HEK293 (cell line): ENCODE results near the gene RHOF.
A peak's percentile ranks its signal among the peaks of the same experiment; 100 is the strongest.

Source experiments
- BCL11A ChIP-seq: fragments of 450-650 bp; formaldehyde crosslinking; IDR thresholded peaks from 2 replicates; pipeline ENCODE4 v1.5.1; 2016; ENCODE audit warnings: low read depth, missing biosample characterization, missing genetic modification characterization
- GLIS1 ChIP-seq: fragments of 450-650 bp; formaldehyde crosslinking; IDR thresholded peaks from 2 replicates; pipeline ENCODE4 v1.5.1; 2016; ENCODE audit warnings: missing biosample characterization, missing genetic modification characterization
- HOXD13 ChIP-seq: sonication (generic); formaldehyde crosslinking; IDR thresholded peaks from 2 replicates; pipeline ENCODE4 v1.8.0; 2022; ENCODE audit warnings: missing genetic modification reagents, borderline replicate concordance
- REPIN1 ChIP-seq: fragments of 450-650 bp; formaldehyde crosslinking; IDR thresholded peaks from 2 replicates; pipeline ENCODE4 v1.5.1; 2017; ENCODE audit warnings: missing biosample characterization, missing genetic modification characterization, low read depth
- SCRT2 ChIP-seq: fragments of 450-650 bp; formaldehyde crosslinking; IDR thresholded peaks from 2 replicates; pipeline ENCODE4 v1.5.1; 2016; ENCODE audit warnings: missing biosample characterization, missing genetic modification characterization
- WT1 ChIP-seq: fragments of 450-650 bp; formaldehyde crosslinking; IDR thresholded peaks from 2 replicates; pipeline ENCODE4 v1.5.1; 2016; ENCODE audit warnings: missing biosample characterization, missing genetic modification characterization
- YY2 ChIP-seq: fragments of 450-650 bp; formaldehyde crosslinking; IDR thresholded peaks from 2 replicates; pipeline ENCODE4 v1.5.1; 2016; ENCODE audit warnings: missing biosample characterization, missing genetic modification characterization
- ZNF16 ChIP-seq: fragments of 450-650 bp; formaldehyde crosslinking; IDR thresholded peaks from 2 replicates; pipeline ENCODE4 v1.5.1; 2016; ENCODE audit warnings: low read depth, missing biosample characterization, missing genetic modification characterization
- ZNF175 ChIP-seq: fragments of 450-650 bp; formaldehyde crosslinking; IDR thresholded peaks from 2 replicates; pipeline ENCODE4 v1.5.1; 2016; ENCODE audit warnings: missing biosample characterization, missing genetic modification characterization
- ZNF211 ChIP-seq: fragments of 450-650 bp; formaldehyde crosslinking; IDR thresholded peaks from 2 replicates; pipeline ENCODE4 v1.5.1; 2016; ENCODE audit warnings: low read depth, missing biosample characterization, missing genetic modification characterization
- ZNF266 ChIP-seq: fragments of 450-650 bp; formaldehyde crosslinking; IDR thresholded peaks from 2 replicates; pipeline ENCODE4 v1.5.1; 2016; ENCODE audit warnings: missing biosample characterization, missing genetic modification characterization, low read depth
- ZNF324 ChIP-seq: fragments of 450-650 bp; formaldehyde crosslinking; IDR thresholded peaks from 2 replicates; pipeline ENCODE4 v1.5.1; 2016; ENCODE audit warnings: missing biosample characterization, missing genetic modification characterization
- ZNF366 ChIP-seq: fragments of 450-650 bp; formaldehyde crosslinking; conservative IDR thresholded peaks from 2 replicates; pipeline ENCODE4 v1.5.1; 2016; ENCODE audit warnings: missing biosample characterization, missing genetic modification characterization
- ZNF391 ChIP-seq: fragments of 450-650 bp; formaldehyde crosslinking; IDR thresholded peaks from 2 replicates; pipeline ENCODE4 v1.5.1; 2016; ENCODE audit warnings: low read depth, missing biosample characterization, missing genetic modification characterization, borderline replicate concordance
- ZNF433 ChIP-seq: fragments of 450-650 bp; formaldehyde crosslinking; IDR thresholded peaks from 2 replicates; pipeline ENCODE4 v1.5.1; 2016; ENCODE audit warnings: missing biosample characterization, missing genetic modification characterization, low read depth
- ZNF48 ChIP-seq: fragments of 450-650 bp; formaldehyde crosslinking; IDR thresholded peaks from 2 replicates; pipeline ENCODE4 v1.5.1; 2016; ENCODE audit warnings: missing biosample characterization, missing genetic modification characterization
- ZNF555 ChIP-seq: fragments of 450-650 bp; formaldehyde crosslinking; conservative IDR thresholded peaks from 2 replicates; pipeline ENCODE4 v1.5.1; 2017; ENCODE audit warnings: missing biosample characterization, mild to moderate bottlenecking, missing genetic modification characterization, inconsistent platforms
- ZNF623 ChIP-seq: fragments of 450-650 bp; formaldehyde crosslinking; IDR thresholded peaks from 2 replicates; pipeline ENCODE4 v1.5.1; 2016; ENCODE audit warnings: missing biosample characterization, missing genetic modification characterization
- ZNF639 ChIP-seq: fragments of 450-650 bp; formaldehyde crosslinking; IDR thresholded peaks from 2 replicates; pipeline ENCODE4 v1.5.1; 2016; ENCODE audit warnings: missing biosample characterization, missing genetic modification characterization
- ZNF658 ChIP-seq: fragments of 450-650 bp; formaldehyde crosslinking; IDR thresholded peaks from 2 replicates; pipeline ENCODE4; 2016; ENCODE audit warnings: missing biosample characterization, missing genetic modification characterization
- ZNF692 ChIP-seq: fragments of 450-650 bp; formaldehyde crosslinking; IDR thresholded peaks from 2 replicates; pipeline ENCODE4 v1.5.1; 2016; ENCODE audit warnings: missing biosample characterization, missing genetic modification characterization
- ZNF776 ChIP-seq: fragments of 450-650 bp; formaldehyde crosslinking; IDR thresholded peaks from 2 replicates; pipeline ENCODE4 v1.5.0; 2017; ENCODE audit warnings: missing biosample characterization, missing genetic modification characterization, borderline replicate concordance
- ZNF777 ChIP-seq: fragments of 450-650 bp; formaldehyde crosslinking; IDR thresholded peaks from 2 replicates; pipeline ENCODE4 v1.5.1; 2017; ENCODE audit warnings: missing biosample characterization, missing genetic modification characterization, borderline replicate concordance
- ZNF785 ChIP-seq: fragments of 450-650 bp; formaldehyde crosslinking; IDR thresholded peaks from 2 replicates; pipeline ENCODE4 v1.5.1; 2016; ENCODE audit warnings: missing biosample characterization, missing genetic modification characterization
- ZNF791 ChIP-seq: fragments of 450-650 bp; formaldehyde crosslinking; IDR thresholded peaks from 2 replicates; pipeline ENCODE4 v1.5.1; 2016; ENCODE audit warnings: missing biosample characterization, missing genetic modification characterization
- ZSCAN30 ChIP-seq: fragments of 450-650 bp; IDR thresholded peaks from 2 replicates; pipeline ENCODE4 v1.5.1; 2018; ENCODE audit warnings: missing biosample characterization, mild to moderate bottlenecking, missing genetic modification characterization, moderate library complexity
- TF ChIP-seq, protein P1 (sequence below): fragments of 450-650 bp; formaldehyde crosslinking; IDR thresholded peaks from 2 replicates; pipeline ENCODE4 v1.5.1; 2017; ENCODE audit warnings: missing biosample characterization, missing genetic modification characterization
- TF ChIP-seq, protein P2 (sequence below): fragments of 450-650 bp; formaldehyde crosslinking; IDR thresholded peaks from 2 replicates; pipeline ENCODE4 v1.5.1; 2016; ENCODE audit warnings: missing biosample characterization, missing genetic modification characterization
- TF ChIP-seq, protein P3 (sequence below): fragments of 450-650 bp; formaldehyde crosslinking; conservative IDR thresholded peaks from 2 replicates; pipeline ENCODE4 v1.5.1; 2016; ENCODE audit warnings: low read depth, missing biosample characterization, missing genetic modification characterization

The RHOF gene

DNA sequence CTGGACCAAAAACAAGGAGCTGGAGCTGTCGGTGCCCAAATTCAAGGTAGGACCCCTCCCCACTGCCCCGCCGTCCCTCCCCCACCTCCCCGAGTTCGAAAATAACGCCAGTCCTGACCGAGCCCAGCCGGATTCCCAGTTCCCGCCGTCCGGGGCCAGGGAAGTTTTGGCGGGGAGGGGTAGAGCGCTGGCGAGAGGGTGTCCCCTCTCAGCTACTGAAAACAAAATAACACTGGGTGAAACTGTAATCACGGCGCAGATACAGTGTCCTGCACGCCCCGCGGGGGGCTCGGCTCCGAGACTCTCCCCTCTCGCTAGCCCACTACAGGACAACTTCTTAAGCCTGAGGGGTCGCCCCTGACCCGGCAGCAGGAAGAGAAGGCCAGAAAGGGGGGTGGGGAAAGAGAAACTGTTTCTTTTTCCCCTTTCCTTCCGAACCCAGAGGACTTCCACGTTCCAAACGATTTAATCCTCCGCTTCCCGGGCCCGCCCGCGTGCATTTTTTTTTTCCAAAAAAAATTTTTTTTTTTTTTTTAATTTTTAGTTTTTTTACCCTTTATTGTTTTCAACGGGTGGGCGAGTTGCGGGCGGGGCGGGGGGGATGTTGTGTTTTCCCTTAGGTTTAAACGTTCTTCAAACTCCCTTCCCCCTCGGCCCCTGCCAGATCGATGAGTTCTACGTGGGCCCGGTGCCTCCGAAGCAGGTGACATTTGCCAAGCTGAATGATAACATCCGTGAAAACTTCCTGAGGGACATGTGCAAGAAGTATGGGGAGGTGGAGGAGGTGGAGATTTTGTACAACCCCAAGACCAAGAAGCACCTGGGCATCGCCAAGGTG lies 11.9 kb upstream of the RHOF start (continued):
- TF ChIP-seq ZNF639 (tag by site-specific recombination): 0 out of 2 replicates have a peak, but pooled peaks have one; percentile 18
- TF ChIP-seq ZNF433 (tag by site-specific recombination): no peak
- TF ChIP-seq, protein P1, sequence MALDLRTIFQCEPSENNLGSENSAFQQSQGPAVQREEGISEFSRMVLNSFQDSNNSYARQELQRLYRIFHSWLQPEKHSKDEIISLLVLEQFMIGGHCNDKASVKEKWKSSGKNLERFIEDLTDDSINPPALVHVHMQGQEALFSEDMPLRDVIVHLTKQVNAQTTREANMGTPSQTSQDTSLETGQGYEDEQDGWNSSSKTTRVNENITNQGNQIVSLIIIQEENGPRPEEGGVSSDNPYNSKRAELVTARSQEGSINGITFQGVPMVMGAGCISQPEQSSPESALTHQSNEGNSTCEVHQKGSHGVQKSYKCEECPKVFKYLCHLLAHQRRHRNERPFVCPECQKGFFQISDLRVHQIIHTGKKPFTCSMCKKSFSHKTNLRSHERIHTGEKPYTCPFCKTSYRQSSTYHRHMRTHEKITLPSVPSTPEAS (tag by site-specific recombination): no peak
- no peak for TF ChIP-seq HOXD13 (CRISPR knock-in tag)
- TF ChIP-seq ZNF785 (tag by site-specific recombination): no peak
- TF ChIP-seq ZNF391: no peak
- no peak for TF ChIP-seq ZNF324 (tag by site-specific recombination)
- TF ChIP-seq ZNF692 (tag by site-specific recombination): no peak
- no peak for TF ChIP-seq ZNF48
- no peak for TF ChIP-seq BCL11A
- TF ChIP-seq ZNF16 (tag by site-specific recombination): no peak
- no peak for TF ChIP-seq ZNF777 (tag by site-specific recombination)
- no peak for TF ChIP-seq ZNF623 (tag by site-specific recombination)
- TF ChIP-seq ZNF791 (tag by site-specific recombination): no peak
- TF ChIP-seq ZNF266 (tag by site-specific recombination): no peak
- no peak for TF ChIP-seq ZNF658 (tag by site-specific recombination)
- no peak for TF ChIP-seq SCRT2 (tag by site-specific recombination)
- TF ChIP-seq GLIS1: no peak
- TF ChIP-seq REPIN1: no peak
- peak; percentile 23; the same call in 1 of the 2 replicates for TF ChIP-seq ZSCAN30 (tag by site-specific recombination)
- no peak for TF ChIP-seq WT1 (tag by site-specific recombination)
- TF ChIP-seq ZNF211 (tag by site-specific recombination): no peak
- TF ChIP-seq ZNF555: no peak
- no peak for TF ChIP-seq YY2 (tag by site-specific recombination)
- TF ChIP-seq, protein P2, sequence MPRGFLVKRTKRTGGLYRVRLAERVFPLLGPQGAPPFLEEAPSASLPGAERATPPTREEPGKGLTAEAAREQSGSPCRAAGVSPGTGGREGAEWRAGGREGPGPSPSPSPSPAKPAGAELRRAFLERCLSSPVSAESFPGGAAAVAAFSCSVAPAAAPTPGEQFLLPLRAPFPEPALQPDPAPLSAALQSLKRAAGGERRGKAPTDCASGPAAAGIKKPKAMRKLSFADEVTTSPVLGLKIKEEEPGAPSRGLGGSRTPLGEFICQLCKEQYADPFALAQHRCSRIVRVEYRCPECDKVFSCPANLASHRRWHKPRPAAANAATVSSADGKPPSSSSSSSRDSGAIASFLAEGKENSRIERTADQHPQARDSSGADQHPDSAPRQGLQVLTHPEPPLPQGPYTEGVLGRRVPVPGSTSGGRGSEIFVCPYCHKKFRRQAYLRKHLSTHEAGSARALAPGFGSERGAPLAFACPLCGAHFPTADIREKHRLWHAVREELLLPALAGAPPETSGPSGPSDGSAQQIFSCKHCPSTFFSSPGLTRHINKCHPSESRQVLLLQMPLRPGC (tag by site-specific recombination): no peak
- TF ChIP-seq, protein P3, sequence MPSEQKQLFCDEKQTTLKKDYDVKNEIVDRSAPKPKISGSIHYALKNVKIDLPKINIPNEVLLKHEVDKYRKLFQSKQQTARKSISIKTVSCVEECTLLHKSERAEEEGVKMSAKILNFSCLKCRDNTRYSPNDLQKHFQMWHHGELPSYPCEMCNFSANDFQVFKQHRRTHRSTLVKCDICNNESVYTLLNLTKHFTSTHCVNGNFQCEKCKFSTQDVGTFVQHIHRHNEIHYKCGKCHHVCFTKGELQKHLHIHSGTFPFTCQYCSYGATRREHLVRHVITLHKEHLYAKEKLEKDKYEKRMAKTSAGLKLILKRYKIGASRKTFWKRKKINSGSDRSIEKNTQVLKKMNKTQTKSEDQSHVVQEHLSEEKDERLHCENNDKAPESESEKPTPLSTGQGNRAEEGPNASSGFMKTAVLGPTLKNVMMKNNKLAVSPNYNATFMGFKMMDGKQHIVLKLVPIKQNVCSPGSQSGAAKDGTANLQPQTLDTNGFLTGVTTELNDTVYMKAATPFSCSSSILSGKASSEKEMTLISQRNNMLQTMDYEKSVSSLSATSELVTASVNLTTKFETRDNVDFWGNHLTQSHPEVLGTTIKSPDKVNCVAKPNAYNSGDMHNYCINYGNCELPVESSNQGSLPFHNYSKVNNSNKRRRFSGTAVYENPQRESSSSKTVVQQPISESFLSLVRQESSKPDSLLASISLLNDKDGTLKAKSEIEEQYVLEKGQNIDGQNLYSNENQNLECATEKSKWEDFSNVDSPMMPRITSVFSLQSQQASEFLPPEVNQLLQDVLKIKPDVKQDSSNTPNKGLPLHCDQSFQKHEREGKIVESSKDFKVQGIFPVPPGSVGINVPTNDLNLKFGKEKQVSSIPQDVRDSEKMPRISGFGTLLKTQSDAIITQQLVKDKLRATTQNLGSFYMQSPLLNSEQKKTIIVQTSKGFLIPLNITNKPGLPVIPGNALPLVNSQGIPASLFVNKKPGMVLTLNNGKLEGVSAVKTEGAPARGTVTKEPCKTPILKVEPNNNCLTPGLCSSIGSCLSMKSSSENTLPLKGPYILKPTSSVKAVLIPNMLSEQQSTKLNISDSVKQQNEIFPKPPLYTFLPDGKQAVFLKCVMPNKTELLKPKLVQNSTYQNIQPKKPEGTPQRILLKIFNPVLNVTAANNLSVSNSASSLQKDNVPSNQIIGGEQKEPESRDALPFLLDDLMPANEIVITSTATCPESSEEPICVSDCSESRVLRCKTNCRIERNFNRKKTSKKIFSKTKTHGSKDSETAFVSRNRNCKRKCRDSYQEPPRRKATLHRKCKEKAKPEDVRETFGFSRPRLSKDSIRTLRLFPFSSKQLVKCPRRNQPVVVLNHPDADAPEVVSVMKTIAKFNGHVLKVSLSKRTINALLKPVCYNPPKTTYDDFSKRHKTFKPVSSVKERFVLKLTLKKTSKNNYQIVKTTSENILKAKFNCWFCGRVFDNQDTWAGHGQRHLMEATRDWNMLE (tag by site-specific recombination): no peak
- TF ChIP-seq ZNF776 (tag by site-specific recombination): no peak
- peak; percentile 69; the same call in 1 of the 2 replicates for TF ChIP-seq ZNF366 (tag by site-specific recombination)
- TF ChIP-seq ZNF175 (tag by site-specific recombination): no peak
